IMR-90 (cell line): ENCODE data around the gene RERE.

Experiments
- BHLHE40 ChIP-seq: fragments of 150-350 bp; IDR thresholded peaks from 2 replicates; pipeline ENCODE4 v1.6.1; 2016; ENCODE audit warnings: mild to moderate bottlenecking, low read depth, low read length
- CEBPB ChIP-seq: IDR thresholded peaks from 2 replicates; pipeline ENCODE4 v1.6.1; 2012; ENCODE audit warnings: low read depth, low read length, improper control_type of control experiment
- FOS ChIP-seq: fragments of 150-350 bp; IDR thresholded peaks from 2 replicates; pipeline ENCODE4 v1.6.1; 2016; ENCODE audit warnings: low read depth, low read length
- MAFK ChIP-seq: IDR thresholded peaks from 2 replicates; pipeline ENCODE4 v1.6.1; 2012; ENCODE audit warnings: low read depth, low read length, improper control_type of control experiment
- MAZ ChIP-seq: IDR thresholded peaks from 2 replicates; pipeline ENCODE4 v1.6.1; 2012; ENCODE audit warnings: low read depth, mild to moderate bottlenecking, low read length, improper control_type of control experiment, moderate library complexity, borderline replicate concordance
- MXI1 ChIP-seq: IDR thresholded peaks from 2 replicates; pipeline ENCODE4 v1.6.1; 2012; ENCODE audit warnings: low read depth, mild to moderate bottlenecking, low read length, moderate library complexity, borderline replicate concordance
- NFE2L2 ChIP-seq: fragments of 150-350 bp; IDR thresholded peaks from 2 replicates; pipeline ENCODE4 v1.6.1; 2016; ENCODE audit warnings: low read depth, mild to moderate bottlenecking, low read length
- POLR2A ChIP-seq: IDR thresholded peaks from 2 replicates; pipeline ENCODE4 v1.6.1; 2012; ENCODE audit warnings: mild to moderate bottlenecking, low read depth, low read length
- RAD21 ChIP-seq: IDR thresholded peaks from 2 replicates; pipeline ENCODE4 v1.6.1; 2012; ENCODE audit warnings: low read length, improper control_type of control experiment
- RFX5 ChIP-seq: IDR thresholded peaks from 2 replicates; pipeline ENCODE4 v1.8.0; 2012; ENCODE audit warnings: low read depth, mild to moderate bottlenecking, low read length, moderate library complexity
- SMC3 ChIP-seq: fragments of 150-350 bp; IDR thresholded peaks from 2 replicates; pipeline ENCODE4 v1.6.1; 2016; ENCODE audit warnings: low read depth, mild to moderate bottlenecking, antibody characterized with exemption, low read length, moderate library complexity
- TF ChIP-seq, protein P1 (sequence below): conservative IDR thresholded peaks from 2 replicates; pipeline ENCODE4 v1.5.1; 2012; ENCODE audit warnings: mild to moderate bottlenecking, low read depth, low read length, improper control_type of control experiment
- TF ChIP-seq, protein P2 (sequence below): fragments of 150-350 bp; IDR thresholded peaks from 2 replicates; pipeline ENCODE4 v1.6.1; 2016; ENCODE audit warnings: low read depth, mild to moderate bottlenecking, low read length, moderate library complexity, borderline replicate concordance
- TF ChIP-seq, protein P3 (sequence below): fragments of 150-350 bp; IDR thresholded peaks from 2 replicates; pipeline ENCODE4 v1.6.1; 2017; ENCODE audit warnings: mild to moderate bottlenecking, antibody characterized with exemption, low read length, low read depth

DNA sequence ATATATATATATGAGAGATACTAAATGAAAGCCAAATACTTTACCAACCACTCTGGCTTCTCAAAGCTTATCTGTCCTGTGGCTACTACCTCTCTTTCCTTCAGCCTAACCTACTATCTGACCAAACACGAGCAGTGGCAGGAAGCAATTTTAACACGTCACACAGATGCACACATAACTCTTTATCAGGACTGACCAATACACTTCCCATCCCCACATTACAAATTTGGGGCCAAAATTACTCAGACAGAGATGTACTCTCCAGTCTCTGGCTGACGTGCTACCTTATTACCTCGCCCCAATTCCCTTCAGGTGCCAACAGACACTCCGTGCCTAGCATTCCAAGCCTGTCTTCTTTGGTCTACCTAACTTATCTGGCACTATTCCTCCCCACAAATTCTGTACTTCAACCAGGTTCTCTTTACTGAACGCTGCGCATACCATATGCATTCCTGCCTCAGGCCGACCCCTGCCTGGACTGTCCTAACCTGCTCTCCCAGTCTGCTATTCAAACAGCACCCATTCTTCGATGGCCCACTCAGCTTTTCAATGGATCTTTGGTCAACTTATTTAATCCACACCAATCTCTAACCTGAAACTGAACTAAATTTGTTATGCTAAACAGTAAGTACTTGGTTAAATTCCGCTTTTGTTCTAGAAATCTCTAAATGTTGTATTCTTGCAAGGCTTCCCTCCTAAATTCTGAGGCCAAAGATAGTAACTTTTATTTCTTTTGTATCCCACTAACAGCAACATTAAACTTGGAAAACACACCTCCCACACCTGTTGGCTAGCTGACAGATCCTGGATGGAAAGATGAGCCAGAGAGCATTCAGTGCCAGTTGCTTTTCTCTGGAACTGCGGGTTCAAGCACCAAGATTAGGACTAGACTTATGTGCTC lies 27.9 kb downstream of the RERE start:
- TF ChIP-seq, protein P1, sequence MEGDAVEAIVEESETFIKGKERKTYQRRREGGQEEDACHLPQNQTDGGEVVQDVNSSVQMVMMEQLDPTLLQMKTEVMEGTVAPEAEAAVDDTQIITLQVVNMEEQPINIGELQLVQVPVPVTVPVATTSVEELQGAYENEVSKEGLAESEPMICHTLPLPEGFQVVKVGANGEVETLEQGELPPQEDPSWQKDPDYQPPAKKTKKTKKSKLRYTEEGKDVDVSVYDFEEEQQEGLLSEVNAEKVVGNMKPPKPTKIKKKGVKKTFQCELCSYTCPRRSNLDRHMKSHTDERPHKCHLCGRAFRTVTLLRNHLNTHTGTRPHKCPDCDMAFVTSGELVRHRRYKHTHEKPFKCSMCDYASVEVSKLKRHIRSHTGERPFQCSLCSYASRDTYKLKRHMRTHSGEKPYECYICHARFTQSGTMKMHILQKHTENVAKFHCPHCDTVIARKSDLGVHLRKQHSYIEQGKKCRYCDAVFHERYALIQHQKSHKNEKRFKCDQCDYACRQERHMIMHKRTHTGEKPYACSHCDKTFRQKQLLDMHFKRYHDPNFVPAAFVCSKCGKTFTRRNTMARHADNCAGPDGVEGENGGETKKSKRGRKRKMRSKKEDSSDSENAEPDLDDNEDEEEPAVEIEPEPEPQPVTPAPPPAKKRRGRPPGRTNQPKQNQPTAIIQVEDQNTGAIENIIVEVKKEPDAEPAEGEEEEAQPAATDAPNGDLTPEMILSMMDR, result no peak
- TF ChIP-seq MAFK, result no peak
- TF ChIP-seq RFX5, result no peak
- TF ChIP-seq, protein P2, sequence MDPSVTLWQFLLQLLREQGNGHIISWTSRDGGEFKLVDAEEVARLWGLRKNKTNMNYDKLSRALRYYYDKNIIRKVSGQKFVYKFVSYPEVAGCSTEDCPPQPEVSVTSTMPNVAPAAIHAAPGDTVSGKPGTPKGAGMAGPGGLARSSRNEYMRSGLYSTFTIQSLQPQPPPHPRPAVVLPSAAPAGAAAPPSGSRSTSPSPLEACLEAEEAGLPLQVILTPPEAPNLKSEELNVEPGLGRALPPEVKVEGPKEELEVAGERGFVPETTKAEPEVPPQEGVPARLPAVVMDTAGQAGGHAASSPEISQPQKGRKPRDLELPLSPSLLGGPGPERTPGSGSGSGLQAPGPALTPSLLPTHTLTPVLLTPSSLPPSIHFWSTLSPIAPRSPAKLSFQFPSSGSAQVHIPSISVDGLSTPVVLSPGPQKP, result no peak
- TF ChIP-seq SMC3, result no peak
- no peak for TF ChIP-seq FOS
- TF ChIP-seq RAD21, result no peak
- no peak for TF ChIP-seq BHLHE40
- no peak for TF ChIP-seq CEBPB
- TF ChIP-seq NFE2L2, result no peak
- TF ChIP-seq, protein P3, sequence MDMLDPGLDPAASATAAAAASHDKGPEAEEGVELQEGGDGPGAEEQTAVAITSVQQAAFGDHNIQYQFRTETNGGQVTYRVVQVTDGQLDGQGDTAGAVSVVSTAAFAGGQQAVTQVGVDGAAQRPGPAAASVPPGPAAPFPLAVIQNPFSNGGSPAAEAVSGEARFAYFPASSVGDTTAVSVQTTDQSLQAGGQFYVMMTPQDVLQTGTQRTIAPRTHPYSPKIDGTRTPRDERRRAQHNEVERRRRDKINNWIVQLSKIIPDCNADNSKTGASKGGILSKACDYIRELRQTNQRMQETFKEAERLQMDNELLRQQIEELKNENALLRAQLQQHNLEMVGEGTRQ, result no peak
- no peak for TF ChIP-seq POLR2A
- TF ChIP-seq MXI1, result no peak
- TF ChIP-seq MAZ, result no peak
